GM23338 (cell line): ENCODE data around the gene KIAA1328. TPM values are rescaled to one million over a fixed set of nuclear protein-coding genes. Genes with fewer than 3 reads are reported as not detected.

Source experiments
- ATAC-seq: fragments of 200-7000 bp; cut with Tn5 transposase; 3 replicates; pipeline ENCODE4 v1.9.1; 2020
- DNase-seq: peaks from one replicate; pipeline ENCODE4 v3.0.0-alpha.2; 2015; ENCODE audit warnings: low spot score
- H2AFZ ChIP-seq: fragments of 200-600 bp; sonication (generic); 2 replicates; pipeline ENCODE4 v1.8.0; 2016; ENCODE audit warnings: antibody characterized with exemption, mild to moderate bottlenecking, moderate library complexity
- H3F3A ChIP-seq: fragments of 200-600 bp; sonication (generic); replicated peaks from 2 replicates; pipeline ENCODE4 v1.8.0; 2017; ENCODE audit warnings: antibody characterized with exemption, mixed run types, low read depth
- H3K27ac ChIP-seq: fragments of 200-600 bp; sonication (generic); 2 replicates; pipeline ENCODE4 v1.6.1; 2016; ENCODE audit warnings: low read depth
- H3K27me3 ChIP-seq: fragments of 200-600 bp; sonication (generic); 2 replicates; pipeline ENCODE4 v1.8.0; 2016; ENCODE audit warnings: mild to moderate bottlenecking, mixed run types, moderate library complexity; ENCODE audit not compliant: insufficient read depth
- H3K36me3 ChIP-seq: fragments of 200-600 bp; sonication (generic); 2 replicates; pipeline ENCODE4 v1.8.0; 2016; ENCODE audit warnings: mild to moderate bottlenecking; ENCODE audit not compliant: insufficient read depth
- H3K4me1 ChIP-seq: fragments of 200-600 bp; sonication (generic); 2 replicates; pipeline ENCODE4 v1.8.0; 2016; ENCODE audit warnings: mild to moderate bottlenecking, moderate library complexity; ENCODE audit not compliant: insufficient read depth
- H3K4me2 ChIP-seq: fragments of 200-600 bp; sonication (generic); 2 replicates; pipeline ENCODE4 v1.7.1; 2017; ENCODE audit warnings: mixed run types
- H3K4me3 ChIP-seq: fragments of 200-600 bp; sonication (generic); 2 replicates; pipeline ENCODE4 v1.6.1; 2016; ENCODE audit warnings: mixed run types
- H3K79me2 ChIP-seq: fragments of 200-600 bp; sonication (generic); replicated peaks from 2 replicates; pipeline ENCODE4 v1.8.0; 2017; ENCODE audit warnings: mild to moderate bottlenecking; ENCODE audit not compliant: insufficient read depth
- H3K9me2 ChIP-seq: fragments of 200-600 bp; sonication (generic); 2 replicates; pipeline ENCODE4 v1.8.0; 2017; ENCODE audit not compliant: insufficient read depth
- H4K20me1 ChIP-seq: fragments of 200-600 bp; sonication (generic); replicated peaks from 2 replicates; pipeline ENCODE4 v1.8.0; 2017; ENCODE audit warnings: mild to moderate bottlenecking; ENCODE audit not compliant: insufficient read depth
- H3K27ac Mint-ChIP-seq: 2 replicates; pipeline ENCODE4 v1.8.0; 2020; ENCODE audit warnings: inconsistent platforms, mild to moderate bottlenecking, moderate library complexity, mixed read lengths
- H3K27me3 Mint-ChIP-seq: 3 replicates; pipeline ENCODE4 v1.8.0; 2022; ENCODE audit warnings: low read depth, mild to moderate bottlenecking, moderate library complexity, mixed read lengths, inconsistent platforms; ENCODE audit not compliant: insufficient read depth, poor library complexity
- H3K36me3 Mint-ChIP-seq: 3 replicates; pipeline ENCODE4 v1.8.0; 2021; ENCODE audit warnings: low read depth, mild to moderate bottlenecking, inconsistent platforms, moderate library complexity, mixed read lengths
- H3K4me1 Mint-ChIP-seq: 3 replicates; pipeline ENCODE4 v1.8.0; 2020; ENCODE audit warnings: mild to moderate bottlenecking, inconsistent platforms, mixed read lengths
- H3K4me3 Mint-ChIP-seq: 3 replicates; pipeline ENCODE4 v1.8.0; 2021; ENCODE audit warnings: moderate library complexity, mild to moderate bottlenecking, inconsistent platforms, mixed read lengths
- H3K9me3 Mint-ChIP-seq: 3 replicates; pipeline ENCODE4 v1.8.0; 2020; ENCODE audit warnings: moderate library complexity, mild to moderate bottlenecking, inconsistent platforms, mixed read lengths
- EZH2phosphoT487 ChIP-seq: fragments of 200-600 bp; sonication (generic); IDR thresholded peaks from one replicate; pipeline ENCODE4 v1.8.1; 2018; ENCODE audit warnings: antibody characterized with exemption; ENCODE audit not compliant: unreplicated experiment
- JUNB ChIP-seq: IDR thresholded peaks from one replicate; pipeline ENCODE4 v1.6.1; 2016; ENCODE audit warnings: antibody characterized with exemption; ENCODE audit not compliant: unreplicated experiment
- STAT1 ChIP-seq: IDR thresholded peaks from one replicate; pipeline ENCODE4 v1.6.1; 2016; ENCODE audit warnings: antibody characterized with exemption; ENCODE audit not compliant: unreplicated experiment
- polyA plus RNA-seq: library from polyadenylated mRNA; unstranded; fragments of >200 nt; fragmentation: Nextera tagmentation; extraction: Ambion mirVana; gene quantifications from 2 replicates; pipeline ENCODE4 v1.2.1, GENCODE V29; 2016
- total RNA-seq: library from RNA; depleted of rRNA; stranded (reverse); fragments of >200 nt; shearing (Covaris generic); gene quantifications from 2 replicates; pipeline ENCODE4 v1.2.3, GENCODE V29; 2014
- TF ChIP-seq, protein P1 (sequence below): fragments of 250-450 bp; sonication (Bioruptor Pico); IDR thresholded peaks from 2 replicates; pipeline ENCODE4 v1.5.0; 2020; ENCODE audit warnings: mild to moderate bottlenecking, moderate library complexity
- TF ChIP-seq, protein P2 (sequence below): IDR thresholded peaks from 2 replicates; pipeline ENCODE4 v1.6.1; 2016; ENCODE audit warnings: antibody characterized with exemption
- TF ChIP-seq, protein P3 (sequence below), 2 experiments: fragments of 200-600 bp in 1 of 2; sonication (generic) in 1 of 2; conservative IDR thresholded peaks; 2 replicates each; pipeline versions ENCODE4 v1.5.1 to v1.6.1; 2016 to 2017; ENCODE audit warnings: antibody characterized with exemption in 2 of 2, low read depth in 2 of 2, mild to moderate bottlenecking in 2 of 2, moderate library complexity in 1 of 2

KIAA1328 gene
- total and polyA plus RNA-seq, 2 experiments from 2014 or later = 5.2 to 8.4 TPM

- TF ChIP-seq, protein P1, sequence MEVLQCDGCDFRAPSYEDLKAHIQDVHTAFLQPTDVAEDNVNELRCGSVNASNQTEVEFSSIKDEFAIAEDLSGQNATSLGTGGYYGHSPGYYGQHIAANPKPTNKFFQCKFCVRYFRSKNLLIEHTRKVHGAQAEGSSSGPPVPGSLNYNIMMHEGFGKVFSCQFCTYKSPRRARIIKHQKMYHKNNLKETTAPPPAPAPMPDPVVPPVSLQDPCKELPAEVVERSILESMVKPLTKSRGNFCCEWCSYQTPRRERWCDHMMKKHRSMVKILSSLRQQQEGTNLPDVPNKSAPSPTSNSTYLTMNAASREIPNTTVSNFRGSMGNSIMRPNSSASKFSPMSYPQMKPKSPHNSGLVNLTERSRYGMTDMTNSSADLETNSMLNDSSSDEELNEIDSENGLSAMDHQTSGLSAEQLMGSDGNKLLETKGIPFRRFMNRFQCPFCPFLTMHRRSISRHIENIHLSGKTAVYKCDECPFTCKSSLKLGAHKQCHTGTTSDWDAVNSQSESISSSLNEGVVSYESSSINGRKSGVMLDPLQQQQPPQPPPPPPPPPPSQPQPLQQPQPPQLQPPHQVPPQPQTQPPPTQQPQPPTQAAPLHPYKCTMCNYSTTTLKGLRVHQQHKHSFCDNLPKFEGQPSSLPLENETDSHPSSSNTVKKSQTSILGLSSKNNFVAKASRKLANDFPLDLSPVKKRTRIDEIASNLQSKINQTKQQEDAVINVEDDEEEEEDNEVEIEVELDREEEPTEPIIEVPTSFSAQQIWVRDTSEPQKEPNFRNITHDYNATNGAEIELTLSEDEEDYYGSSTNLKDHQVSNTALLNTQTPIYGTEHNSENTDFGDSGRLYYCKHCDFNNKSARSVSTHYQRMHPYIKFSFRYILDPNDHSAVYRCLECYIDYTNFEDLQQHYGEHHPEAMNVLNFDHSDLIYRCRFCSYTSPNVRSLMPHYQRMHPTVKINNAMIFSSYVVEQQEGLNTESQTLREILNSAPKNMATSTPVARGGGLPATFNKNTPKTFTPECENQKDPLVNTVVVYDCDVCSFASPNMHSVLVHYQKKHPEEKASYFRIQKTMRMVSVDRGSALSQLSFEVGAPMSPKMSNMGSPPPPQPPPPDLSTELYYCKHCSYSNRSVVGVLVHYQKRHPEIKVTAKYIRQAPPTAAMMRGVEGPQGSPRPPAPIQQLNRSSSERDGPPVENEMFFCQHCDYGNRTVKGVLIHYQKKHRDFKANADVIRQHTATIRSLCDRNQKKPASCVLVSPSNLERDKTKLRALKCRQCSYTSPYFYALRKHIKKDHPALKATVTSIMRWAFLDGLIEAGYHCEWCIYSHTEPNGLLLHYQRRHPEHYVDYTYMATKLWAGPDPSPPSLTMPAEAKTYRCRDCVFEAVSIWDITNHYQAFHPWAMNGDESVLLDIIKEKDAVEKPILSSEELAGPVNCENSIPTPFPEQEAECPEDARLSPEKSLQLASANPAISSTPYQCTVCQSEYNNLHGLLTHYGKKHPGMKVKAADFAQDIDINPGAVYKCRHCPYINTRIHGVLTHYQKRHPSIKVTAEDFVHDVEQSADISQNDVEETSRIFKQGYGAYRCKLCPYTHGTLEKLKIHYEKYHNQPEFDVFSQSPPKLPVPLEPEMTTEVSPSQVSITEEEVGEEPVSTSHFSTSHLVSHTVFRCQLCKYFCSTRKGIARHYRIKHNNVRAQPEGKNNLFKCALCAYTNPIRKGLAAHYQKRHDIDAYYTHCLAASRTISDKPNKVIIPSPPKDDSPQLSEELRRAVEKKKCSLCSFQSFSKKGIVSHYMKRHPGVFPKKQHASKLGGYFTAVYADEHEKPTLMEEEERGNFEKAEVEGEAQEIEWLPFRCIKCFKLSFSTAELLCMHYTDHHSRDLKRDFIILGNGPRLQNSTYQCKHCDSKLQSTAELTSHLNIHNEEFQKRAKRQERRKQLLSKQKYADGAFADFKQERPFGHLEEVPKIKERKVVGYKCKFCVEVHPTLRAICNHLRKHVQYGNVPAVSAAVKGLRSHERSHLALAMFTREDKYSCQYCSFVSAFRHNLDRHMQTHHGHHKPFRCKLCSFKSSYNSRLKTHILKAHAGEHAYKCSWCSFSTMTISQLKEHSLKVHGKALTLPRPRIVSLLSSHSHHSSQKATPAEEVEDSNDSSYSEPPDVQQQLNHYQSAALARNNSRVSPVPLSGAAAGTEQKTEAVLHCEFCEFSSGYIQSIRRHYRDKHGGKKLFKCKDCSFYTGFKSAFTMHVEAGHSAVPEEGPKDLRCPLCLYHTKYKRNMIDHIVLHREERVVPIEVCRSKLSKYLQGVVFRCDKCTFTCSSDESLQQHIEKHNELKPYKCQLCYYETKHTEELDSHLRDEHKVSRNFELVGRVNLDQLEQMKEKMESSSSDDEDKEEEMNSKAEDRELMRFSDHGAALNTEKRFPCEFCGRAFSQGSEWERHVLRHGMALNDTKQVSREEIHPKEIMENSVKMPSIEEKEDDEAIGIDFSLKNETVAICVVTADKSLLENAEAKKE (CRISPR knock-in tag) = no peak
Measured at GRCh38 chr18:37247497-37248161, 418.7 kb downstream of the KIAA1328 start (continued).

GRCh38 chr18:37248281-37248680 is 419.4 kb downstream of the KIAA1328 start:
- peaks cover 27% of the 10 kb centered on the region for H3K27me3 Mint-ChIP-seq
- H3K4me3 Mint-ChIP-seq = no peak overlapping the region
- H3K27me3 ChIP-seq = peaks cover 44% of the 10 kb centered on the region
- TF ChIP-seq, protein P2, sequence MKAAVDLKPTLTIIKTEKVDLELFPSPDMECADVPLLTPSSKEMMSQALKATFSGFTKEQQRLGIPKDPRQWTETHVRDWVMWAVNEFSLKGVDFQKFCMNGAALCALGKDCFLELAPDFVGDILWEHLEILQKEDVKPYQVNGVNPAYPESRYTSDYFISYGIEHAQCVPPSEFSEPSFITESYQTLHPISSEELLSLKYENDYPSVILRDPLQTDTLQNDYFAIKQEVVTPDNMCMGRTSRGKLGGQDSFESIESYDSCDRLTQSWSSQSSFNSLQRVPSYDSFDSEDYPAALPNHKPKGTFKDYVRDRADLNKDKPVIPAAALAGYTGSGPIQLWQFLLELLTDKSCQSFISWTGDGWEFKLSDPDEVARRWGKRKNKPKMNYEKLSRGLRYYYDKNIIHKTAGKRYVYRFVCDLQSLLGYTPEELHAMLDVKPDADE = no peak
- TF ChIP-seq, protein P3, sequence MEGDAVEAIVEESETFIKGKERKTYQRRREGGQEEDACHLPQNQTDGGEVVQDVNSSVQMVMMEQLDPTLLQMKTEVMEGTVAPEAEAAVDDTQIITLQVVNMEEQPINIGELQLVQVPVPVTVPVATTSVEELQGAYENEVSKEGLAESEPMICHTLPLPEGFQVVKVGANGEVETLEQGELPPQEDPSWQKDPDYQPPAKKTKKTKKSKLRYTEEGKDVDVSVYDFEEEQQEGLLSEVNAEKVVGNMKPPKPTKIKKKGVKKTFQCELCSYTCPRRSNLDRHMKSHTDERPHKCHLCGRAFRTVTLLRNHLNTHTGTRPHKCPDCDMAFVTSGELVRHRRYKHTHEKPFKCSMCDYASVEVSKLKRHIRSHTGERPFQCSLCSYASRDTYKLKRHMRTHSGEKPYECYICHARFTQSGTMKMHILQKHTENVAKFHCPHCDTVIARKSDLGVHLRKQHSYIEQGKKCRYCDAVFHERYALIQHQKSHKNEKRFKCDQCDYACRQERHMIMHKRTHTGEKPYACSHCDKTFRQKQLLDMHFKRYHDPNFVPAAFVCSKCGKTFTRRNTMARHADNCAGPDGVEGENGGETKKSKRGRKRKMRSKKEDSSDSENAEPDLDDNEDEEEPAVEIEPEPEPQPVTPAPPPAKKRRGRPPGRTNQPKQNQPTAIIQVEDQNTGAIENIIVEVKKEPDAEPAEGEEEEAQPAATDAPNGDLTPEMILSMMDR (conservative IDR thresholded peaks at IDR 0.05; ENCODE audit: low read depth in 2 of 2) = no peak
- TF ChIP-seq JUNB (no peak), EZH2phosphoT487 (no peak), STAT1 (no peak)

More at GRCh38 chr18:37248281-37248680, 419.4 kb downstream of the KIAA1328 start:
- no peak; the same call in 2 of the 3 replicates for ATAC-seq
- peaks cover 36% of the 10 kb centered on the region for H3K4me1 Mint-ChIP-seq
- H3K36me3 ChIP-seq = no peaks in the 10 kb centered on the region
- no peak overlapping the region for H3K27ac ChIP-seq
- H4K20me1 ChIP-seq = peaks cover 12% of the 10 kb centered on the region; the same call in 1 of the 2 replicates
- no peaks in the 10 kb centered on the region for H3K36me3 Mint-ChIP-seq
- no peak overlapping the region for H3K4me3 ChIP-seq
- no peaks in the 10 kb centered on the region for H3K9me3 Mint-ChIP-seq
- H2AFZ ChIP-seq = no peak overlapping the region
- no peak overlapping the region for H3K27ac Mint-ChIP-seq
- H3F3A ChIP-seq = no peaks in the 10 kb centered on the region
- H3K4me1 ChIP-seq = peaks cover 4% of the 10 kb centered on the region; the same call in 1 of the 2 replicates
- no peak overlapping the region for H3K4me2 ChIP-seq
- no peaks in the 10 kb centered on the region for H3K9me2 ChIP-seq
- no peak for DNase-seq
- no peaks in the 10 kb centered on the region for H3K79me2 ChIP-seq
